ENCODE measurements around the gene IGF2R.

The IGF2R gene

GRCh38 chr6:160120087-160120486 lies 151.2 kb downstream of the IGF2R start:
- Histone ChIP-seq H3K27me3 (ENCODE audit: low read depth, low read length) (no peaks in the 10 kb centered on the region), H3K9ac (ENCODE audit: low read length) (no peak overlapping the region), H3K9me3 (ENCODE audit: insufficient read depth, low read length) (no peaks in the 10 kb centered on the region), H3K36me3 (replicated peaks; ENCODE audit: low read depth, low read length) (peaks cover 6% of the 10 kb centered on the region), H3K79me2 (ENCODE audit: low read length) (no peaks in the 10 kb centered on the region), H2AFZ (ENCODE audit: low read depth, low read length) (no peak overlapping the region), H3K4me3 (ENCODE audit: low read length) (no peak overlapping the region), H4K20me1 (ENCODE audit: insufficient read depth, low read length) (no peaks in the 10 kb centered on the region), H3K4me2 (ENCODE audit: low read length) (no peak overlapping the region), H3K27ac (ENCODE audit: low read length) (no peak overlapping the region), H3K4me1 (ENCODE audit: low read length) (no peaks in the 10 kb centered on the region)
- no peak for TF ChIP-seq EZH2phosphoT487 (IDR thresholded peaks at IDR 0.05; ENCODE audit: low read depth)
- TF ChIP-seq CTCF (IDR thresholded peaks at IDR 0.05; ENCODE audit: low read depth, low read length): no peak

- Histone ChIP-seq H3K9ac (ENCODE audit: low read length) (no peak within 1 kb of the TSS), H3K27ac (ENCODE audit: low read length) (no peak within 1 kb of the TSS), H3K9me3 (ENCODE audit: insufficient read depth, low read length) (no peaks in the 10 kb centered on the region), H3K4me2 (ENCODE audit: low read length) (no peak within 1 kb of the TSS), H3K4me3 (ENCODE audit: low read length) (no peak within 1 kb of the TSS), H3K79me2 (ENCODE audit: low read length) (no peaks in the 10 kb centered on the region), H3K36me3 (replicated peaks; ENCODE audit: low read depth, low read length) (peaks cover 6% of the 10 kb centered on the region), H4K20me1 (ENCODE audit: insufficient read depth, low read length) (no peaks in the 10 kb centered on the region), H3K27me3 (ENCODE audit: low read depth, low read length) (no peaks in the 10 kb centered on the region), H3K4me1 (ENCODE audit: low read length) (no peaks in the 10 kb centered on the region), H2AFZ (ENCODE audit: low read depth, low read length) (no peak within 1 kb of the TSS)
- TF ChIP-seq CTCF (IDR thresholded peaks at IDR 0.05; ENCODE audit: low read depth, low read length) (no peak), EZH2phosphoT487 (IDR thresholded peaks at IDR 0.05; ENCODE audit: low read depth) (no peak)
Measured at GRCh38 chr6:160121558-160121957, 152.7 kb downstream of the IGF2R start, which contains the start of gene SLC22A1. Gene SLC22A1, plus strand, starts transcription at chr6:160121815. Its CDS starts 121 bp downstream, at chr6:160121936.

GRCh38 chr6:160121981-160122380 lies 153.1 kb downstream of the IGF2R start:
- H3K4me2 ChIP-seq (ENCODE audit: low read length): no peak overlapping the region
- no peaks in the 10 kb centered on the region for H3K4me1 ChIP-seq (ENCODE audit: low read length)

GRCh38 chr6:160122744-160123143 lies 153.9 kb downstream of the IGF2R start:
- no peak overlapping the region for H3K9ac ChIP-seq (ENCODE audit: low read length)
- no peaks in the 10 kb centered on the region for H3K36me3 ChIP-seq (replicated peaks; ENCODE audit: low read depth, low read length)
- no peak overlapping the region for H3K4me2 ChIP-seq (ENCODE audit: low read length)
- H3K27ac ChIP-seq (ENCODE audit: low read length): no peak overlapping the region
- no peaks in the 10 kb centered on the region for H3K79me2 ChIP-seq (ENCODE audit: low read length)
- H4K20me1 ChIP-seq (ENCODE audit: insufficient read depth, low read length): no peaks in the 10 kb centered on the region
- H3K4me1 ChIP-seq (ENCODE audit: low read length): no peaks in the 10 kb centered on the region
- H2AFZ ChIP-seq (ENCODE audit: low read depth, low read length): no peak overlapping the region
- H3K9me3 ChIP-seq (ENCODE audit: insufficient read depth, low read length): no peaks in the 10 kb centered on the region
- no peak overlapping the region for H3K4me3 ChIP-seq (ENCODE audit: low read length)
- TF ChIP-seq EZH2phosphoT487 (IDR thresholded peaks at IDR 0.05; ENCODE audit: low read depth): no peak
- H3K27me3 ChIP-seq (ENCODE audit: low read depth, low read length): no peaks in the 10 kb centered on the region

More at GRCh38 chr6:160121981-160122380, 153.1 kb downstream of the IGF2R start:
- Histone ChIP-seq H4K20me1 (ENCODE audit: insufficient read depth, low read length) (no peaks in the 10 kb centered on the region), H3K27ac (ENCODE audit: low read length) (no peak overlapping the region), H3K9me3 (ENCODE audit: insufficient read depth, low read length) (no peaks in the 10 kb centered on the region), H3K27me3 (ENCODE audit: low read depth, low read length) (no peaks in the 10 kb centered on the region), H3K36me3 (replicated peaks; ENCODE audit: low read depth, low read length) (peaks cover 3% of the 10 kb centered on the region), H3K79me2 (ENCODE audit: low read length) (no peaks in the 10 kb centered on the region), H3K9ac (ENCODE audit: low read length) (no peak overlapping the region), H3K4me3 (ENCODE audit: low read length) (no peak overlapping the region), H2AFZ (ENCODE audit: low read depth, low read length) (no peak overlapping the region)
- TF ChIP-seq CTCF (IDR thresholded peaks at IDR 0.05; ENCODE audit: low read depth, low read length) (no peak), EZH2phosphoT487 (IDR thresholded peaks at IDR 0.05; ENCODE audit: low read depth) (no peak)
